Measurements from ENCODE around the gene PIGZ. TPM values are rescaled to one million over a fixed set of nuclear protein-coding genes. Genes with fewer than 3 reads are reported as not detected.

The PIGZ gene
- total RNA-seq, 1 donor from 2014 or later = 4.7 TPM

GRCh38 chr3:196989721-196990262 lies 21.2 kb upstream of the PIGZ start:
- Mint-ChIP-seq H3K27me3 (no peaks in the 10 kb centered on the region), H3K4me1 (ENCODE audit: low read depth) (peaks cover 10% of the 10 kb centered on the region), H3K27ac (no peak overlapping the region), H3K9me3 (ENCODE audit: low read depth) (no peaks in the 10 kb centered on the region), H3K36me3 (ENCODE audit: insufficient read depth) (no peaks in the 10 kb centered on the region), H3K4me3 (ENCODE audit: low read depth) (no peak overlapping the region)
- TF ChIP-seq CTCF (IDR thresholded peaks at IDR 0.05; ENCODE audit: unreplicated experiment) = no peak
- DNase-seq (ENCODE audit: low spot score, unreplicated experiment) = no peak

- H3K4me3 Mint-ChIP-seq (ENCODE audit: low read depth) = no peak overlapping the region
- H3K27ac Mint-ChIP-seq = no peak overlapping the region
- H3K9me3 Mint-ChIP-seq (ENCODE audit: low read depth) = peaks cover under 1% of the 10 kb centered on the region
- no peaks in the 10 kb centered on the region for H3K27me3 Mint-ChIP-seq
- H3K36me3 Mint-ChIP-seq (ENCODE audit: insufficient read depth) = no peaks in the 10 kb centered on the region
- TF ChIP-seq CTCF (IDR thresholded peaks at IDR 0.05; ENCODE audit: unreplicated experiment) = peak; percentile 31
- peaks cover 10% of the 10 kb centered on the region for H3K4me1 Mint-ChIP-seq (ENCODE audit: low read depth)
- no peak for DNase-seq (ENCODE audit: low spot score, unreplicated experiment)
Observed at GRCh38 chr3:196988241-196989029, 19.8 kb upstream of the PIGZ start.

- Mint-ChIP-seq H3K9me3 (ENCODE audit: low read depth) (peaks cover 5% of the 10 kb centered on the region), H3K27ac (no peak overlapping the region), H3K4me3 (ENCODE audit: low read depth) (no peak overlapping the region), H3K36me3 (ENCODE audit: insufficient read depth) (no peaks in the 10 kb centered on the region), H3K27me3 (no peaks in the 10 kb centered on the region), H3K4me1 (ENCODE audit: low read depth) (peaks cover 10% of the 10 kb centered on the region)
- TF ChIP-seq CTCF (IDR thresholded peaks at IDR 0.05; ENCODE audit: unreplicated experiment) = no peak
- DNase-seq (ENCODE audit: low spot score, unreplicated experiment) = no peak
Observed at GRCh38 chr3:196987022-196987421, 18.4 kb upstream of the PIGZ start.

- Mint-ChIP-seq H3K27me3 (peaks cover 3% of the 10 kb centered on the region), H3K4me3 (ENCODE audit: low read depth) (no peak overlapping the region), H3K9me3 (ENCODE audit: low read depth) (peaks cover 10% of the 10 kb centered on the region), H3K27ac (no peak overlapping the region), H3K4me1 (ENCODE audit: low read depth) (peaks cover 10% of the 10 kb centered on the region), H3K36me3 (ENCODE audit: insufficient read depth) (peaks cover 3% of the 10 kb centered on the region)
- TF ChIP-seq CTCF (IDR thresholded peaks at IDR 0.05; ENCODE audit: unreplicated experiment) = peak; percentile 27
- DNase-seq (ENCODE audit: low spot score, unreplicated experiment) = no peak
Observed at GRCh38 chr3:196985954-196986885, 17.6 kb upstream of the PIGZ start.

- DNase-seq (ENCODE audit: low spot score, unreplicated experiment) = no peak
- TF ChIP-seq CTCF (IDR thresholded peaks at IDR 0.05; ENCODE audit: unreplicated experiment) = no peak
- peaks cover 10% of the 10 kb centered on the region for H3K9me3 Mint-ChIP-seq (ENCODE audit: low read depth)
- no peak overlapping the region for H3K27ac Mint-ChIP-seq
- H3K36me3 Mint-ChIP-seq (ENCODE audit: insufficient read depth) = peaks cover 3% of the 10 kb centered on the region
- H3K27me3 Mint-ChIP-seq = peaks cover 3% of the 10 kb centered on the region
- H3K4me1 Mint-ChIP-seq (ENCODE audit: low read depth) = peaks cover 10% of the 10 kb centered on the region
- H3K4me3 Mint-ChIP-seq (ENCODE audit: low read depth) = no peak overlapping the region
Observed at GRCh38 chr3:196985298-196985697, 16.7 kb upstream of the PIGZ start.
